Sciatic nerve (tissue), 2 donors: ENCODE data around the gene TSN. TPM values are rescaled to one million over a fixed set of nuclear protein-coding genes. Genes with fewer than 3 reads are reported as not detected.
"Not testable (repeated sequence)": the region's sequence is repeated elsewhere in the genome, so short reads cannot be mapped to it uniquely, and the experiment has no call there.

ENCODE experiments used
- ATAC-seq: fragments of 200-7000 bp; cut with Tn5 transposase; one replicate; pipeline ENCODE4 v1.9.1; 2020; ENCODE audit warnings: mild to moderate bottlenecking, moderate library complexity
- DNase-seq: peaks from one replicate; pipeline ENCODE4 v3.0.0-alpha.2; 2020; ENCODE audit warnings: low spot score
- intact Hi-C: fragments of 100-400 bp; cut with DNase I; formaldehyde crosslinking; loops from one replicate; pipeline ENCODE4 v1.14.2; 2022
- total RNA-seq: library from RNA; stranded (reverse); fragmentation: NEBNext Ultra II Directional; extraction: Animal tissue kit (Norgen Biotek cat#: 25700); gene quantifications from one replicate; pipeline ENCODE4 v1.2.1, GENCODE V29; 2021
- donor health status: DM: no; HTN: no; CAD: no.
- donor health status: DM: no; HTN: no; CAD: no.

The TSN gene
- total RNA-seq, 1 donor from 2014 or later: 53.0 TPM

DNA sequence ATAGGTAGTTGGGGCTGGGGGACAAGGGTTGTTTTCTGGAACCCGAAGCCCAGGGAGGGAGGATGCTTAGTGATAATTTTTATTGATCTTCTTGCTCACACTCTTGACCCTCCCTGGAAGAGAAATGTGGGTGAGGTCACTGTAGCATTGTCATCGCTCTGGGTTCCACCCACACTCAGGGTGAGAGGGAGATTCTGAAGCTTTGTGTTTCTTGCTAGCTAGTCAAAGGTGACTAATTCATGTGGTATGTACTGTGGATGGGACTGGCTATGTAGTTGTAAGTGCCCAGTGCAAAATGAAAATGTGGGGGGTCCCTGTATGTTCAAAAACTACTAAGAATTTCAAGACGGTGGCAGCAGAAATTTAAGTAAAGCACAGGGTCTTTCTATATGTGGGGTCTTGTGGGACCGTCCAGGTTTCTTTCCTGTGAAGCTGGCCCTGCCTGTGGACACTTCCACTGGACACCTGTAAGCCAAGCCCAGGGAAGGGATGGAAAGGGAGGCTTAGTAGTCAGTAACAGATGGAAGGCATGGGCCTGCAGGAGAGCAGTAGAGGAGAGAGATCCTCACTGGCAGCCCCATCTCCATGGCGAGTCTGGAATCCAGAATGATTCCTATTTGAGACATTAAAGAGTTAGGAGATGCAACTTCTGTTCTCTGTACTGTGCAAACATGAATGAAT, 35.0 kb downstream of the TSN start:
- ATAC-seq (no peak), DNase-seq (no peak)
- intact Hi-C loops: no loop called here

DNA sequence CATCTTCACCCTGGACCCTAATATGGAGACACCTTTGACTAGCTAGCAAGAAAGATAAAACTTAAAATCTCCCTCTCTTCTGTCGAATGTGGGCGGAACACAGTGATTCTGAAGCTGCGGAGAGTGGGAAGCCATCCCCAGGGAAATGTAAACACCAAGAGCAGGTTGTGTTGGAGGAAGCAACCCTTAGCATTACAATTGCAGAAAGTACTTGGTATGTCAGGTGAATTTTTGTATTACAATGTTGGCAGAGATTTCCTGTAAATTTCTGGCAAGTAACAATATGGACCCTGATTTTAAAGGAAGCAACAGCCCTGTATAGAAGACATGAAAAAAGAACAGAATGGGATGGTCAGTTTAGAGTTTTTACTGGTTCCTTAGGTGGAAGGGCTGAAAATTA, 35.8 kb downstream of the TSN start:
- DNase-seq (no peak), ATAC-seq (no peak)
- intact Hi-C loops: no loop called here

- intact Hi-C loops: no loop called here
- ATAC-seq (no peak), DNase-seq (no peak)
These were observed 36.4 kb downstream of the TSN start for GRCh38 chr2:121791801-121792221.

GRCh38 chr2:121793816-121794215, 38.4 kb downstream of the TSN start:
- intact Hi-C loops: no loop called here
- no peak for DNase-seq
- ATAC-seq: no peak

DNA sequence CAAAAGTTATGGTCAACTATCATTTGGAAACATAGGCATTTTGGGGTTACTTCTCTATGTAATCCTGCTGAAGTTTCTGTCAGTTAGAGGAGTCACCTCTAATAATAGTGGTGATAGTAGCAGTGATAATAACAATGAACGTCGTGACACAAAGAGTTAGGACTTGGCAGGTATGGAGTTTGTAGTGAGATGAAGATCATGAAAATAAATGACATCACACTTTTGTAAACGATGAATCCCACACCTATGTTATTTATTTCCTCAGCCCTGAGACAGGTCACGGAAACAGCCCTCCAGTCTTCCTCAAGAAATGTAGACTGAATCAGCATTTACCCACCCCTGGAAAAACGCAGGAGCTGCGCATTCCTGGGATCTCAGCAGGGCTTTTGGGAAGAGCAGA, 38.8 kb downstream of the TSN start:
- intact Hi-C loops: no loop called here
- ATAC-seq (no peak), DNase-seq (no peak)

GRCh38 chr2:121796239-121796638, 40.8 kb downstream of the TSN start:
- intact Hi-C loops: no loop called here
- DNase-seq: no peak
- ATAC-seq: no peak

DNA sequence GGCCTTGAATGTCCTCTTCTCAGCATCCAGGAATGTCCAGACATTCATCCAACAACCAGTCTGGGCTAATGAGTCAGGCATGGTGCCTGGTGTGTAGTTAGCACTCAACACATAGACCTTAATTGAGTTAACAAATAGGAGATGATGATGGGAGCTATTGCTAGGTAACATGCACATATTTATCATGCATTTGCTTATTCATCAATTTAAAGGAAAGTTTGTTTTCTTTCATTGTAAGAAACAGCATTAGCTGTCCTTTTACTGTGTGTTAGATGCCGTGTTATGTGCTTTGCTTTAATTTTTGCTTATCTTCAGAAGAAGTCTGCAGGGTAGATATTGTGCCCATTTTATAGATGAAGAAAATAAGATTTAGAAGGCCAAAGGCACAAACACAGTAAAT, 43.2 kb downstream of the TSN start:
- ATAC-seq: no peak
- intact Hi-C loops: no loop called here
- DNase-seq: no peak

DNA sequence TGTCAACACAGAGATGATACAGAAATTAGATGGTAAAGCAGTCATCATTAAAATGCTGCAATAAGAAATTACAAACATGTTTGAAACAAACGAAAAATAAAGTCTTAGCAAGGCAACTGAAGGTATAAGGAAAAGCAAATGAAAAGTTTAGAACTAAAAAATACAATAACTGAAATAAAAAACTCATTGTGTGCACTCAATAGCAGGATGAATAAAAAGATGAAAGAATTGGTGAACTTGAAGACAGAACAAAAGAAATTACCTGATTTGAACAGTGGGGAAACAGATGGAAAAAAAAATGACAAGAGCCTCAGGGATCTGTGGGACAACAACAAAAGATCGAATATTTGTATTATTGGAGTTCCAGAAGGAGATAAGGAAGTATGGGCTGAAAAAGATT, 46.5 kb downstream of the TSN start:
- DNase-seq (no peak), ATAC-seq (no peak)
- intact Hi-C loops: no loop called here

DNA sequence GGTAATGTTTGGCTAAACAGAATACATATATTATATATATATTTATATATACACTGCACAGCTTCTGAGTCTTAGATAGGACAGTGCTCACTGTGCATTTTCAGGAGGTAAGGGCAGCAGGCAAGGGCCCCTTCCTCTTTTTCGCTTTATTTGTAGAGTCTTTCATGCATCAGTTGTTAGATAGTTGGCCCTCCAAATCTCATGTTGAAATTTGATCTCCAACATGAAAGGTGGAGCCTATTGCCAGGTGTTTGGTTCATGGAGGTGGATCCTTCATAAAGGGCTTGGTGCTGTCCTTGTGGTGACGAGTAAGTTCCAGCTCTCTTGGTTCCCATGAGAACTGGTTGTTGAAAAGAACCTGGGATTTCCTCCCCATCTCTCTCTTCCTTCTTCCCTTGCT, 48.1 kb downstream of the TSN start:
- intact Hi-C loops: no loop called here
- no peak for DNase-seq

GRCh38 chr2:121804340-121804739, 48.9 kb downstream of the TSN start:
- DNase-seq (no peak), ATAC-seq (no peak)
- intact Hi-C loops: no loop called here

More for the DNA sequence above, 48.1 kb downstream of the TSN start:
- no peak for ATAC-seq

- ATAC-seq: no peak
- no peak for DNase-seq
- intact Hi-C loops: no loop called here
These were observed 49.7 kb downstream of the TSN start for GRCh38 chr2:121804997-121805765.

DNA sequence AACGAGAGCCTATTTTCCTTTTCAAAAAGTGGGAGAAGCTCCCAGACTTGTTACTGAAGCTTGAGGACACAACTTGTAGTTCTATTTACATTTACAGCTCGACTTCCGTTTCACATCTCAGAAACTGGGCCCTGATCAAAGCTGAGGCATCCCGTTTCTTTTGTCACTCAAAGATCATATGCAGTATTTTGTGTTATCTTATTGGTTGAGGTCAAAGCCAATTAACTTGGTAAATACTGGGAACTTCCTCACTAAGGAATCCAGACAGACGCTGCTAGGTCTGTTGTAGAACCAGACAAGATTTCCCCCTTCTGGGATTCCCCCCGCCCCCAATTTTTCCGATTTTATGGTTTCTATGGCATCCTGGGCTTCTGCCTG, 50.3 kb downstream of the TSN start:
- ATAC-seq: no peak
- intact Hi-C loops: no loop called here
- no peak for DNase-seq

- intact Hi-C loops, DNase-seq, ATAC-seq: not testable (repeated sequence)
These were observed 52.3 kb downstream of the TSN start for GRCh38 chr2:121807771-121808170.

GRCh38 chr2:121809607-121810006, 54.2 kb downstream of the TSN start:
- DNase-seq: no peak
- intact Hi-C loops: no loop called here
- no peak for ATAC-seq

GRCh38 chr2:121810959-121811853, 55.8 kb downstream of the TSN start:
- intact Hi-C loops: no loop called here
- DNase-seq: peak; percentile 70
- ATAC-seq: peak; percentile 92

- DNase-seq, ATAC-seq, intact Hi-C loops: not testable (repeated sequence)
These were observed 57.6 kb downstream of the TSN start for GRCh38 chr2:121813083-121813482.

GRCh38 chr2:121815216-121815615, 59.8 kb downstream of the TSN start:
- ATAC-seq: no peak
- intact Hi-C loops: no loop called here

GRCh38 chr2:121816797-121817196, 61.3 kb downstream of the TSN start:
- ATAC-seq (no peak), DNase-seq (no peak)
- intact Hi-C loops: no loop called here

More at GRCh38 chr2:121815216-121815615, 59.8 kb downstream of the TSN start:
- DNase-seq: no peak

- intact Hi-C loops, ATAC-seq, DNase-seq: not testable (repeated sequence)
These were observed 61.9 kb downstream of the TSN start for GRCh38 chr2:121817304-121817703.
